HTR-8/SVneo (cell line): ENCODE results near the gene LINC00237.

Source experiments
- DNase-seq: peaks from one replicate; pipeline ENCODE4 v3.0.0; 2011; ENCODE audit warnings: low spot score, mixed read lengths; ENCODE audit not compliant: insufficient read length
- FAIRE-seq: peaks from 2 replicates; lab custom pipeline; 2011; peaks lifted over from hg19 to GRCh38; lab: Jason Lieb, UNC

The LINC00237 gene

DNA sequence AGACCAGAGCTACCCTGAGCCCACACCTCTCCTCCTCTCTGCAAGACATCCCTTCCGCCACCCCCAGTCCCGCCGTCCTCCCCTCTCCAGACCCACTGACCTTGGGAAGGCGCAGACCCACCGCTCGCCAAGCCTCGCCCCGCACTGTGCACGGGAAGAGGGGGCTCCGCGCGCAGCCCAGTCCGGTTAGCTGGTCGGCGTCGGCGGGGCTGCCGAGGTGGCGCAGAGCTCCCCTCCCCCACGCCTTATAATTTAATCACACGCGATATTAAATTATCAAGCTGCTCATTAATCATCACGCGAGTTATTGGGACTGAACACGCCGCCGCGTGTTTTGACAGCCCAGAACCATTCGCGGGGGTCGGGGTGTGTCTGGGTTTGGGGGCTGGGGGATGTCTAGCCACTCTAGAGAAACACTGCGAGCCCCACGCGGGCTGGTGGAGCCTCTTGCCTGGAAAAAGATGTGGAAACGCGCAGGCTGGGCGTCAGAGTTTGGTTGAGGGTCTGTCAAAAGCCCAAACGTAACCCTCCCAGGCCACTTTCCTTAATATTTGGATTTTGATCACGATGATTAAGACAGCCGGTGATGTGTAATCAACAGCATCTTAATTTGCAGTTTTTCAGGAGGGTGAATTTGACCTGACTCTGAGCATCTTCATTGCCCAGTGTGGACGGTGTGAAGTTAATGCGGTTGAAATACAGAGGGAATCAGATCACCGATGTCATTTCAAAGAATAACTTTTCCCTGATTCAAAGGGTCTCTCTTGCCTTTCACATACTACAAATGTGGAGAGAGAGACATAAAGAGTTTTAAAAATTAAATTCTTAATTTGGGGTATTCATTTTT is at the start of gene LINC00237:
Gene LINC00237, minus strand, starts transcription at position 188 of the 847 bp plus-strand sequence.
- FAIRE-seq: no peak
- DNase-seq: no peak

DNA sequence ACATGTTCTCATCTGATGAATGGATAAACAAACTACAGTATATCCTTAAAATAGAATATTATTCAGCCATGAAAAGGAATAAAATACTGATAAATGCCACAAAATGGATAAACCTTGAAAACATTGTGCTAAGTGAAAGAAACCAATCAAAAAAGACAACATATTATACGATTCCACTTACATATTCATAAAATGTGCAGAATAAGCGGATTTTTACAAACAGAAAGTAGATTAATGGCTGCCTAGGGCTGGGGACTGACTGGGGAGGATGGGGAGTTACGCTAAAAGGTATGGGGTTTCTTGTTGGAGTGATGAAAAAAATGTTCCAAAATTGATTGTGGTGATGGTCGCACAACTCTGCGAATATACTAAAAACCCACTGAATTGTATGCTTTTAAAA is 49.1 kb upstream of the LINC00237 start:
- DNase-seq (no peak), FAIRE-seq (no peak)

DNA sequence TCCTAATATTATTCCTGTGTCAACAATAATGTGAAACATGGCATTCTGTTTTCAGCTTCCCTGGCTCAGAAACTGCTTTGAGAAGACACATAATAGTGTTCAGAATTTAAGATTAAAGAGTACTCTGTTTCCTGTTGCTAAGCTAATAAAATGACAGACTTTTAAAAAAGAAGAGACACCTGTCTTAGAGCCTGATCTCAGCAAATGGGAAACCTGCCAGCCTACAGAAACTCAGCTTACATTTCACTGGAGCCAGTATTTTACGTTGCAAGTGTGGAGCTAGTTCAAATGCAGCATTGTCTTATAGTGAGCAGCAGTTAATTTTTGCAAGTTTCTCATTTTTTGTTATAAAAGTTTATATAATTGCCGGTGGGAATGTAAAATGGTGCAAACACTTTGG is 48.5 kb upstream of the LINC00237 start:
- FAIRE-seq (no peak), DNase-seq (no peak)

DNA sequence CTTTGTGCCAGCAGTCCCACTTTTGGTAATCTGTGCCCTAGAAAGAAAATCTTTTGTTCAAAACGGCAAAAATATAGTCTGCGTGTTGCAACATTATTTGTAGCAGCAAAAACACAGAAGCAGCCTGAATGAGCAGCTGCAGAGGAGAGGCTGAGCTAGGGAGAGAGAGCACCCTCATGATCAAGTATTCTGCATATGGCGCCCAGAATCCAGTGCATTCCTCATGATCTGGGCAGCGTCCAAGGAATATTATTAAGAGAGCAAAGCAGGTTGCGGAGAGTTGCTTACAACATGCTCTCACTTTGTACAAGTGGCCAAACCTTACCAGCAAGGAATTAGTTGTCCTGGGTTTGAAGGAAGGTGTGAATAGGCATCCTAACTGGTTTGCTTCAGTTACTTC is 45.6 kb upstream of the LINC00237 start:
- FAIRE-seq: no peak
- DNase-seq: no peak

DNA sequence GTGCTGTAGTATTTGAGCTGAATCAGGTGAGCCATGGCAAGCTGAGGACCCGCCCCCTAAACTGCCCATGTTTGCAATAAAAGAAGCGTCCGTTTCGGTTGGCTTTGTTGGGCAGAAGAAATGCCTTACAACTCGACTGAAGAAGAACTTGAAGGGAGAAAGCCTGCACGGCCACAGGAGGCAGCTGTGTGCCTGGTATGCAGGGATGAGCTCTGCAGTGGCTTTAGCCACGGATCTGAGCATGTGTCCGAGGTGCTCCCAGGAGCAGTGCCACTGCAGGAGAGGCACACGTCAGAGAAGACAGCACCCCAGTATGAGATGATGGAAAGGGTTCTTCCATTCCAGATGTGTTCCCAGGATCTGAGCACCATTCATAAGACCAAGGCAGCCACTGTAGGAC is 43.2 kb upstream of the LINC00237 start:
- no peak for DNase-seq
- FAIRE-seq: no peak

DNA sequence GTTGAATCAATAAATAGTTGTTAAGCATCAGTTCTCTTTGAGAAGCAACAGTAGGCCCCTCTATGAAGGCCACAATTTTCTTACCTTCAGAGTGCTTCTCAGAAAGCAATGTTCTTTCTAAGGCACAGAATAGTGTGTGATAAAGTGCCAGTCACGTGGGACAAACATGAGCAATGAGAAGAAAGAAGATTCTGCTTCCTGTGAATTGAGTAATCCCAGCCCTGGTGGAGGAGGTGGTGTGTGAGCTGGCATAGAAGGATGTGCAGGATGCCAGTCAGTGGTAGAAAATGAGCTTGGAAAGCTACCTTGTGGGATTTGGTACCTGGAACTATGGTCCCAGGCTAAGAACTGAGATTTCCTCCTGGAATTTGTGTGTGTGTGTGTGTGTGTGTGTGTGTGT is 41.4 kb upstream of the LINC00237 start:
- DNase-seq: no peak
- FAIRE-seq: no peak

DNA sequence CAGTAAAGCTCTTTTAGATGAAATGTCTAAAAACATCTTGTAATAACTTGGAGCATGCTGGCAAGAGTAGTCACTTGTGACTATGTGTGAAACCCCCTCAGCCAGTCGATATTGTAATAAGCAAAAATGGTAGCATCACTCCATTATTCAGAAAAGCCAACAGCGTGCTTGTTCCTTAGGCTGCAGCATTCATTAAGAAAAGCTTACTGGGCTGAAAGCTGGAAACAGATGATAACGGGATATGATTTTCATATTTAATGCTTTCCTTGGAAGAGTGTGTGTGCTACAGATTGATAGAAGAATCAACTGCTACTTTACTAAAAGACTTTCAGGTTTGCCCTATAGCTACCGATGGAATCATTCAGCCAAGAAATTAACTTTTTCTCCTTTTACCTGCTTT is 40.1 kb upstream of the LINC00237 start:
- no peak for DNase-seq
- no peak for FAIRE-seq

DNA sequence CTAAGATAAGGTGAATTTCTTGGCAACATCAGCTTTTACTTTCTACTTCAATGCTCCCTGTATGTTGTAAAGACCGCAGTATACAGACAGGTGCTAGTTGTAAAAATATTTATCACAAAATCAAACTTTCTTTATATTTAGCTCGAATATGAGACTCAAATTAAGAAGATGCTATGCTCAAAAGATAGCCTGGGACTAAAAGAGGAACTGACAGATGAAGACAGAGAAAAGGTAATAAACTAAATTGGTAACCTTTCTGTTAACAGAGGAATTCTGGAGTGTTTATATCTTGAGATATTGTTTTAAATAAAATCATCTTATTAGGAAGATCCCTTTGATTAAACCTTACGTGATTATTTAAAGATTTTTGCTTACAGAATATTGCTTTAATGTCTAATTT is 39.3 kb upstream of the LINC00237 start:
- no peak for FAIRE-seq
- no peak for DNase-seq

DNA sequence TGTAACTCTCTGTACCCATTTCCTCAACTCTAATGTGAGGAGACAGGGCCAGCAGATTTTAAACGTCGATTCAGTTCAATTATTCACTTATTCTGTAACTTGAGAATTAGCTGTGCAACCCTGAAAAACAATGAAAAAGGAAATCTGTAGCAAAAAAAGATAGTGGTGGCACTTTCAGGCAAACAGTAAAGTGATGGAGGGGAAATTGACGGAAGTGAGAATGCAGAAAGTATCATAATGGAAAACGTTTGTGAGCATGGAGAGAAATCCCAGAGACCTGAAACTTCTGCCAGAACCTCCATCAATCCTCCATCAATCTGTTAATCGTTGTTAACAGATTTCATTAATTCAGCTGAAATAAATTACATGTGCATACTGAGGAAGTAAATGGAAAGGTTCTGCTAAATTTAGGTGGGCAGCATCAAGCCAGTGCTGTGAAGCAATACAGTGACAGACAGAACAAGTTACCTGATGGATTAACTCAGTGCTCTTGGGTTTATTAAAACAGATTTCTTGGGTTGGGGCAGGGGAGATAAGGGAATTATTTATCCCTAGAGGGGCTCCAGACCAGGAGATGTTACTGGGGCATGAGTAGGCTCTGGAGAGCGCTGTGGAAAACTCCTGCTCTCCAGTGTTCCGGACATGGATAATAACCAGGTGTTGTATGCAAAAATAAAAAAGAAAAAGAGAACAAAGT is 37.2 kb upstream of the LINC00237 start:
- FAIRE-seq: no peak
- DNase-seq: no peak

DNA sequence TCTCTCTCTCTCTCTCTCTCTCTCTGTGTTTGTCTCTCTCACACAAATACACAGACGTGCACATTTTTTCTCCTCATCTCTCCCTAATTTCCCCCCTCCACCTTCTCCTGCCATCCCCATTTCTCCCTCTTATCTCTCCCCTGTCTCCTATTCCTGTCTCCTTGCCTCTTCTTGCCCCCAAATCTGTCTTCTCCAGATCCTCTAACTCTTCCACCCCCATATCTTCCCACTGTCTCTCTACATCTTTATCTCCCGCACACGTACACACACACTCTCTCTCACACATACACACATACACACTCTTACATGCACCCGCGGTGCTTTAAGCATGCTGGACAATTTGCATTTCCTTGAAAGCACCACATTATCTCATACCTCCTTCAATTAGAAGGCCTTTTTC is 35.7 kb upstream of the LINC00237 start:
- FAIRE-seq (no peak), DNase-seq (no peak)

DNA sequence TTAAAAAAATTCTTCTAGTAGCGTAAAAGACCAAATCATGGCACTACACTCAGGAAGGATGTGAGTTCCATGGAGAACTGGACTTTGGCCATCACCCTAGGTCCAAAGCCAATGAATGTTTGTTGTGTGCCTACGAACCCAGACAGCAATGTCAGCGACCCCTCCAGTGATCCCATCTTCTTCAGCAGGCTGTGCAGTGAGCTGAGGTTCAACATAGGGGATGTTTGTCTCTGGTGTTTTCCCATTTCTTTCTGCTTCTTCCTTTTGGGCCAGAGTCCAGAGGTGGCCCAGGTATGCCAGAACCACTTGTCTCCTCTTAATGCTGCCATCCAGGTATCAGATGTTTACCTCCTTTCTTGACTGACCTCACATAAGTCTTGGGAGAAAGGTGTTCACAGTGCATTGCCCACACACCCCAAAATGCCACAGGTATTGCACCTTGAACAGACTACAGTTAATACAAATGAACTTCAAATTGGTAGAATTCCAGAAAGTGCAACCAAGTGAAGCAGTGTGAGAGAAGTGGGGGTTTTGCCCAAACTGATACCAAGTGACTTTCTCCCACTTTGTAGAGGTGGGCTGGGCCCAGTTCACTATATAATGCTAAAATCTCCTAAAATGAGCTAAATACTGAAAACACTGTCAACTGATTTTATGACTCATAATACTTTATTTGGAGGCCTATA is 33.9 kb upstream of the LINC00237 start:
- no peak for DNase-seq
- FAIRE-seq: no peak

DNA sequence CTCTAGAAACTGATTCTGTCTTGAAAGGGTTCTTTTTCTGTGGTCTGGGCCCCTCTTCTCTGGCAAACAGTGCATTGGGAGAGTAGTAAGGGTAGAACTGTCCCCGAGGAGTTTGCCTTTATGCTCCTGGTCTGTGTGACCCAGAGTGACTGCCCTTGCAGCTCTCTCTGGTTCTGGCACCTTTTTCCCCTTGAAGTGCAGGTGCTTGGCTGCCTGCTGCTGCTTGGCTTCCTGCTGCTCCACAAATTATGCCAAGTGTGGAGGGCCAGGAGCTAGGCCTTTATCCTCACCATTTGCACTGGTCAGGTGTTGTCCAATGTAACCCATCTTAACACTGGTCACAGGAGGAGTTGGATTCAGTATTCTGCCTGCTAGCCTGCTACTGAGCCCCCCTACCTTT is 30.9 kb upstream of the LINC00237 start:
- no peak for DNase-seq
- no peak for FAIRE-seq

DNA sequence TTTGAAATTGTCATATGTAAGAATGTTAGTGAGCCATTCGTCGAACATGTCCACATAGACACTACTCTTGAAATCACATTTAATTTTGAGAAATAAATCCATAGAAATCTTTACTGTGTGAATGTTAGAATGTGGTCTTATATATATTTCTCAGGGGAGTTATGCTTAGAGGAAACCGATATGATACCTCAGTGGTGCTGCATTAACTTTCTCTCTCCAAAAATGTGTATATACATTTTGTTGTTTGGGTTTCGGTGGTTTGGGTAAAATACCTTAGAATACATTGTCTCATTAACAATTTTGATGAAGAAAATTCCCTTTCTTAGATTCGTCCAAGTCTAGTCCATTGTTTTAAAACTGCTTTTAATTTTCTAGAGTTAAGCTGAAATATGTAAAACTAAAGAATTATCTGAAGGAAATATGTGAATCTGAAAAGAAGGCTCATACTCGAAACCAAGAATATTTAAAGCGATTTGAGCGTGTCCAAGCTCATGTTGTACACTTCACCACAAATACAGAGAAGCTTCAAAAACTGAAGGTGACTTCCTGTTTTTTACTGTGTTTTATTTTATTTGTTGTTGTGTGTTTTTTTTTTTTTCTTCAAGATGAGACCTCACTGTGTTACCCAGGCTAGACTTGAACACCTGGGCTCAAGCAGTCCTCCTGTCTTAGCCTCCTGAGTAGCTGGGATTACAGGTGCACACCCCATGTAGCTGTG is 30.0 kb upstream of the LINC00237 start:
- FAIRE-seq (no peak), DNase-seq (no peak)

DNA sequence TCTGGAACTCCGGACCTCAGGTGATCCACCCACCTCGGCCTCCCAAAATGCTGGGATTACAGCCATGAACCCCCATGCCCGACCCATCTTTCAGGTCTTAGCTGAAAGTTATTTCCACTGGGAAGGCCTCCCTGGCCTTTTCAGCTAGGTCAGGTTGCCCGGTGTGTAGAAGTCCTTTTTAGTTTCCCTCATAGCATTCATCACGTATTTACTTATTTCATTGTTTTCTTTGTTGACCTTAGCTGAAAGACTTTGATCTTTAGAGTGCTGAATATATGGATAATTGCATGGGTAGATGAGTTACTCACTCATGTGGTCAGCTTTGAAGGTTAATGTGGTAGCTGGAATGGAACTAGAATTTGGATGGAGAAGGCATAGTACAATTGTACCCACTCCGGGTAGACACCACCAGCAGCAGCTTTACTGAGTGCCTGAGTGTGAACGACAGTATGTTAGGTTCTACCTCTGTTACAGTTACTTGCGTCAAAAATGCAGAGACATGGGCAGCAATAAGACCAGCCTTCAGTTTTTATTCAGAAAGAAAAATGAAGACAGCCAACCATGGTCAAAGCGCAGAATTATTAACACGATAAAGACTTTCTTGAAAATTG is 28.8 kb upstream of the LINC00237 start:
- DNase-seq: no peak
- FAIRE-seq: peak; percentile 4

DNA sequence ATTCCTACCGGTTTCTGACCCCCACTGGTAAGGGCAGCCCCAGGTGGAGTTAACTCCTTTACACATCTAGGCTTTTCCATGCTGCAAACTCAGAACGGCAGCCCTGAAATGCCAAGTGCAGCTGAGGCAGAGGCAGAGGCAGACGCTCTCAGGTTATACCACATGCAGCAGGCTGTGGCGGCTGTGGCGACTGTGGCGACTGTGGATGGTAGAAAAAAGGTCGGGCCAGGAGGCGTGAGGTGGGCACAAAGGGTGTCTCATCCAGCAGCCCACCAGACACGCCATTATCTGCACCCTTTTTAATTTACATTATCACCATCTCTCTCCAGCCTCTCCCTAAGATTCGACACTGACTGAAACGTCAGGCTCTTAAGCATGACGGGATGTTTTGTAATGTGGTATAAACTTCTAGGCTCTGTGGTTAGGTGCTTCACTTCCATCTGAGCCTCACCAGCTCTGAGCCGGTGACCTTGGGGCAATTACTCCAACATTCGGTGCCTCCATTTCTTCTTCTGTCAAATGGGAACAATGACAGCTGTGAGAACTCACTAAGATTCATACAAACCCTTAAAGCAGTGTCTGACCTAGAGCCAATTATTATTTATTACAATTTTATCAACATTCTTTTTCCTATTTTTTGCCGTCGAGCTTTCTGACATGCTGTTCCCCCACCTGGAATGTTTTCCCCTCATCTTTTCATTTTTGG is 27.9 kb upstream of the LINC00237 start:
- no peak for DNase-seq
- no peak for FAIRE-seq

DNA sequence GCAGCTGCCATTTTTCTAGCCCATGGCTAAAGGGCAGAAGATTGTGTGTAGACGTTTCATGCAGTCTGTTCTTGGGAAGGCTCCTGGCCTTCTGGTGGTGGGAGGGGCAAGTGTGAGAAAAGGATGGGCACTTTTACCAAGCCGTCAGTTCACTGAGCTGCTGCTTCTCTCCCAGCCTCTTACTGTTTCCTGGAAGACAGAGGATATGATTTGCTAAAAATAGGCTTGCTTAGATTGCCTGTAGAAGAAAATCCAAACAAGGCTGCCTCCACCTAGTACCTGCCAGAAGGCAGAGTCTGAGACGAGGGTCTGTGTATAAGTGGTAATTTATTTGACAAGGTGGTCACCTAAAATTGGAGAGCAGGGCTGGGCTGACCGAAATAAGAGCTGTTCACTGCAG is 27.2 kb upstream of the LINC00237 start:
- no peak for FAIRE-seq
- no peak for DNase-seq

DNA sequence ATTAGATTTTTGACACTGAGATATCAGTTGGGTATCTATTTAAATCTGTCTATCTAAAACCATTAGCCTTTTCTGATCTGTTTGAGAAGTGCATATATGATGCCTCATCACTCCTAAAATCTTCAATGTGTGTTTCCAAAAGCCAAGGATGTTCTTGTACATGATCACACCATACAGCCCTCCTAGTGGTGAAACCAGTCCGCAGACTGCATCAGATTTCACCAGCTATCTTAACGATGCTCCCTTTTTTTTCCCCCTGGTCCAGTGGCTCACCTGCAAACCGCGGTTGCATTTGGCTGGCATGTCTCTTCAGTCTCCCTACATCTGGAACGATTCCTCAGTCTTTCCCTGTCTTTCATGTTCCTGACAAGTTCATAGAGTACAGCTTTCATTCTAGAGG is 23.7 kb upstream of the LINC00237 start:
- FAIRE-seq (no peak), DNase-seq (no peak)

DNA sequence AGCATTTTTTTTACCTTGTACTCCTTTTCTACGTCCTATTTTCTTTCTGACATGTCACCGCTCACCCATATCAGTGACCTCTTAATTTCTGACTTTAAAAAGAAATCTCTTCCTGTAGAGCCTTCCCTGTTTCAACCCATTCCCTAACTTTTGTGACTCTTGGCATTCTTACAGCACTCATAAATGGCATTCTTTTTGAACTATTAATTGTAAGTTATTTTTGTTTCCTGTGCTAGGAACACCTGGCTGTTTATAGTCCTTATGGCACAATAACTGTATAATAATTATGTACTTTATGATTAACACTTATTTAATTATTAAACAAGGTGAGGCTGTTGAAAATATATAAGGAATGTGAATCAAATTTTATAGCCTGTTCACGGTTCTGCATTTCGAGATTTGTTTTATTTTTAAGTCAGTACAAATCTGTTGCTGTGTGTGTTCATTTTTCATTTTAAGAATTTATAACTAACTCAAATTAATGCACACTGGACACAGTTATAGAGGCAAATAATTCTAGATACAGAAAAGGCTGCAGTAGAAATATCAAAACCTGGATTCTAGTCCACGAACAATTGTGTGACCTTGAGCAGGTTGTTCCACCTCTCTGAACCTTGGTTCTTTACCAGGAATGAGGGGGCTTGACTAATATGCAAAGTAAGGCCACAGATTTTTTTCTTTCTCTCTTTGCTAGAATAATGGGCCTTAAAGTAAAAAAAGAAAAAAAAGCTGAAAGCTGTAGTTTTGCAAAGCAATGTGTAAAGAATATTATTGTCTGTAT is 21.2 kb upstream of the LINC00237 start:
- FAIRE-seq (no peak), DNase-seq (no peak)

DNA sequence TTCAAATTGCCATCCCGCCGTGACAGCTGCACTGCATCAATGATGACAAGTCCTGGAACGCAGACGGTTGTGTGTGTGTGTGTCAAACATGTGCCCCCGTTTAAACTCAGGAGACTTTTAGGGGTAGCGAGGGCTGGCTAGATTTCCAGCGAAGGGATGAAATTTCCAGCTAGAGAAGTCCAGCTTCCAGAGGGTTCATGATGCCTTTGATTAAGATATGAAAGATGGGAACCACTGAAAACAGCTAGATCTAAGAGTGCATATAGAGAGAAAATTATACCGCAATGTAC is 20.4 kb upstream of the LINC00237 start:
- DNase-seq (no peak), FAIRE-seq (no peak)
